HG03565 (cell line): ENCODE data around the gene AGAP5.
"Not testable (repeated sequence)": the region's sequence is repeated elsewhere in the genome, so short reads cannot be mapped to it uniquely, and the experiment has no call there.

Source experiments
- ATAC-seq: cut with Tn5 transposase; IDR thresholded peaks from one replicate; pipeline ENCODE4 v1.9.1; 2021; ENCODE audit warnings: mild to moderate bottlenecking, moderate library complexity; ENCODE audit not compliant: unreplicated experiment

The AGAP5 gene

GRCh38 chr10:73715179-73716156 is 17.6 kb upstream of the AGAP5 start:
- ATAC-seq = not testable (repeated sequence)

GRCh38 chr10:73714483-73714882 is 16.6 kb upstream of the AGAP5 start:
- not testable (repeated sequence) for ATAC-seq

- ATAC-seq = not testable (repeated sequence)
Measured at GRCh38 chr10:73713912-73714311, 16.0 kb upstream of the AGAP5 start.

GRCh38 chr10:73711683-73712082 is 13.8 kb upstream of the AGAP5 start:
- not testable (repeated sequence) for ATAC-seq

GRCh38 chr10:73708122-73708521 is 10.2 kb upstream of the AGAP5 start:
- not testable (repeated sequence) for ATAC-seq

- not testable (repeated sequence) for ATAC-seq
Measured at GRCh38 chr10:73707628-73708027, 9.7 kb upstream of the AGAP5 start.

GRCh38 chr10:73706488-73706887 is 8.6 kb upstream of the AGAP5 start:
- ATAC-seq = not testable (repeated sequence)

- ATAC-seq = not testable (repeated sequence)
Measured at GRCh38 chr10:73705506-73706072, 7.7 kb upstream of the AGAP5 start.

- not testable (repeated sequence) for ATAC-seq
Measured at GRCh38 chr10:73703924-73704323, 6.0 kb upstream of the AGAP5 start.

- not testable (repeated sequence) for ATAC-seq
Measured at GRCh38 chr10:73698819-73699218, 910 bp upstream of the AGAP5 start.

GRCh38 chr10:73695302-73695701 is 2.6 kb downstream of the AGAP5 start:
- ATAC-seq = not testable (repeated sequence)

- ATAC-seq = not testable (repeated sequence)
Measured at GRCh38 chr10:73690755-73691154, 7.2 kb downstream of the AGAP5 start.

GRCh38 chr10:73689596-73689995 is 8.3 kb downstream of the AGAP5 start:
- not testable (repeated sequence) for ATAC-seq

- ATAC-seq = not testable (repeated sequence)
Measured at GRCh38 chr10:73687641-73688040, 10.3 kb downstream of the AGAP5 start.

- ATAC-seq = not testable (repeated sequence)
Measured at GRCh38 chr10:73674546-73674945, 23.4 kb downstream of the AGAP5 start.

- not testable (repeated sequence) for ATAC-seq
Measured at GRCh38 chr10:73668378-73668777, 29.5 kb downstream of the AGAP5 start.

- not testable (repeated sequence) for ATAC-seq
Measured at GRCh38 chr10:73666153-73666809, 31.6 kb downstream of the AGAP5 start.

GRCh38 chr10:73665581-73665980 is 32.3 kb downstream of the AGAP5 start:
- not testable (repeated sequence) for ATAC-seq

- ATAC-seq = not testable (repeated sequence)
Measured at GRCh38 chr10:73664156-73665040, 33.5 kb downstream of the AGAP5 start.

- not testable (repeated sequence) for ATAC-seq
Measured at GRCh38 chr10:73663621-73664020, 34.3 kb downstream of the AGAP5 start.
